Suppressor macrophage treated with lipopolysaccharide for 1 hour (primary cell): ENCODE results near the gene TSPAN5.

ENCODE experiments used
- DNase-seq, 3 donors: peaks; one replicate each; pipeline ENCODE4 v3.0.0-alpha.2; 2020 to 2022

Gene TSPAN5

DNA sequence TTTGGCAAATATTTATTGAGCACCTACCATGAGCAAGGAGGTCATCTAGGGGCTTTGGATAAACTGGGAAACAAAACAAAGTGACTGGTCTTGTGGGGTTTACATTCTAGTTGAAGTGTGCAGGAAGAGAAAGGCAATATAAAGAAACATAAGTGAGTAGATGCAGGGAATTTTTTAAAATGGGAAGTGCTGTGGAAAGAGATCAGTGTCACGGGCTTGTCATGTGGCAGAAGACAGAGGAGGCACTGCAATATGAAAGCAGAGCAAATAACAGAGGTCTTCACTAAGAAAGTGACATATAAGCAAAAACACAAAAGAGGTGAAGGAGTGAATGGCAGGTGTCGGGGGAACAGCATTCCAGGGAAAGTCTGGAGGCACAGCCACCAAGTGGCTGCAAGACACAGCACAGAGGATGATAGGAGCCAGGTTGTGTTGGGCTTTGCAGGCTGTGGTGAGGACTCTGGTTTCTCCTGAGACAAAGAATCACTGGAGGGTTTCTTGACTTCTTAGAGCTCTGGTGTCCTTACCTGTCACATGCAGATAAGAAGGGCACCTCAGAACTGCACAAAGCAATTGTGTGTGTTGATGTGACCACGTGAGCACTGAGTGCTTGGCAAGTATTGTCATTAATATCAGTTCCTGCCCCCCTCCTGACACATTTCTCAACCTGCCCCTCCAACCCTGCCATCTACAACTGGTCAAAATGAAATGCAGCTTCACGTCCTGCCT lies 143.5 kb downstream of the TSPAN5 start:
- DNase-seq = peak; percentile 35 to 56 (median 52)

GRCh38 chr4:98512918-98513317 lies 145.5 kb downstream of the TSPAN5 start:
- no peak for DNase-seq

GRCh38 chr4:98510757-98511517 lies 147.5 kb downstream of the TSPAN5 start:
- peak; percentile 20 to 38 (median 23) for DNase-seq

GRCh38 chr4:98510340-98510739 lies 148.1 kb downstream of the TSPAN5 start:
- no peak for DNase-seq

GRCh38 chr4:98509721-98510120 lies 148.7 kb downstream of the TSPAN5 start:
- DNase-seq = no peak

DNA sequence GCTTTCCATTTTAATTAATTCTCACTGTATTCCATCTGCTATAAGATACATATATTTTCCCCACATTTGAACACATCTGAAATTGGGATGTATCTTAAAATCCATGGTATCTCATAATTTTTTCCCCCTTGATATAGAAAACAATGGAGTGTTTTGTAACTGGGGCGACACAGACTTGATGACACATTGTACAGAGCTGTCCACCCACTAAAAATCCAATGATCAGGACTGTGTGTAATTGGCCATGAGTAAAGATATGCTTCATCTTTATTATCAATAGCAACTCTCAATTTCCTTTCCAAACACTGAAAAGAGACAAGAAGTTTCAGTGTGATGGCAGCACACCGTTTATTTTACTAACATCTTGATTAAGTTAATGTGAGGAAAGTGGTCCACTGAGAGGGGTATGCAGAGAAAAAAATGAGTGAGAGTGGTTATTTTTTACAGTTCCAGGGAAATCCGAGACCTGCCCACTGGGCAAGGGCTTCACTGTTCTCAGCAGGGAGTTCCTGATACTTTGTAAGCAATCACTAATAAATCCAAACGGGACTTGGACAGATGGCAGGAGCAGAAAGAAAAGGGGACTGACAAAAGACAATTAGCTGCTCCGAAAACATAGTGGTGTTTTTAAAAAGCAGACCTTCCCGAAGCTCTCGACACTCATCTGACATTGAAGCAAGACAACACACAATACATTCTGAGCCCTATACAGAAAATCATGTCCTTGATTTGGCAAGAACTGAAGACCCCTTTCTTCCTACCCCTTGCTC lies 149.4 kb downstream of the TSPAN5 start:
- DNase-seq = no peak

DNA sequence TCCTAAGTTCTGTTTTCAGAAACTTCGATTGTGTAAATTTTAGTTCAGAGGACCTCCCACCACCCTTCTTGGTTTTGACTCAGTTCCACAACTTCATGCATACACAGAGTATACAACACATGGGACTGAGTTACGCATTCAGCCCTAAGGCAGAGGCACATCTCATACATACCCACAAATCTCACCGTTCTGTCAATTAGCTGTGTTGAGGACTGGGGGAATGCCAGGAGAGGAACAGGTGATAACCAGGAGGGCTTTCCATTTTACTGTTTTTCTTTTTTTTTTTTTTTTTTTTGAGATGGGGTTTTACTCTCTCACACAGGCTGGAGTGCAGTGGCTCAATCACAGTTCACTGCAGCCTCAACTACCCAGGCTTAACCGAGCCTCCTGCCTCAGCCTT lies 150.2 kb downstream of the TSPAN5 start:
- DNase-seq = no peak

GRCh38 chr4:98507299-98507698 lies 151.1 kb downstream of the TSPAN5 start:
- DNase-seq = no peak

GRCh38 chr4:98506462-98507132 lies 151.8 kb downstream of the TSPAN5 start:
- peak in 1 of 3 donors; percentile 9 for DNase-seq

- no peak for DNase-seq
Observed at GRCh38 chr4:98505992-98506391, 152.4 kb downstream of the TSPAN5 start.

DNA sequence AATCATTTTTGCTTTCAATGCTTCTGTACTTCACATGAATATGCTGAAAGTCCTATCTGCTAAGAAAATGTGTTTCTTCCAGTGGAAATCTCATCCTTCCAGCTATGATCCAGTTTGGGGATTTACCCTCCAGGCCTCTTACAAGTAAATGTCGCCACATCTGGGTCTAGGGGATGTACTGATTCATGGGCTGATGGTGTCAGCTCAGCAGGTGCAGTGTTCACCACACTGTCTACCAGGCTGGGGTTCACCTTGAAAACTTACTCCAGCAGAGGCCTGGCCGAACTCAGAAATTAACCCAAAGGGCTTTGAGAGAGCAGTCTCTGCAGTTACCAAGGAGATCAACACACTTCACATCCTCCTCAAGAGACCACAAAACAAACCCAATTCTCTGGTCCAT lies 154.3 kb downstream of the TSPAN5 start:
- DNase-seq = no peak

DNA sequence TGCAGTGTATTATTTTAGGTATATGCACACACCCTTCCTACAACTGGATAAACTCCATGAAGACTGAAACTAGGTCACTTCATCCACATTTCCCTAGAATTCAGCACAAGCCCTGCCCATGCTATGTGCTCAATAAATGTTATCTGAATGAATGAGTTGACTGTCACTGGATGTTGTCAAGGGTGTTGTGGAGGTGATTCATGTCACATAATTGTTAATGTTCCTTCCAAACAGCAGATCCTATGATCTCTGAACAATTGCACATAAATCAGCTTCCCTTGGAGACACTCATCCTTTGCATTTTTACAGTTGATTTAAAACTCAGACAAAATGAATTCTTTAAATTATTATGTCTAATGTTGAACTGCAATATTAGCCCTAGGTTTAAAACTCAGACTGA lies 154.7 kb downstream of the TSPAN5 start:
- DNase-seq = no peak

- no peak for DNase-seq
Observed at GRCh38 chr4:98502624-98503023, 155.8 kb downstream of the TSPAN5 start.

DNA sequence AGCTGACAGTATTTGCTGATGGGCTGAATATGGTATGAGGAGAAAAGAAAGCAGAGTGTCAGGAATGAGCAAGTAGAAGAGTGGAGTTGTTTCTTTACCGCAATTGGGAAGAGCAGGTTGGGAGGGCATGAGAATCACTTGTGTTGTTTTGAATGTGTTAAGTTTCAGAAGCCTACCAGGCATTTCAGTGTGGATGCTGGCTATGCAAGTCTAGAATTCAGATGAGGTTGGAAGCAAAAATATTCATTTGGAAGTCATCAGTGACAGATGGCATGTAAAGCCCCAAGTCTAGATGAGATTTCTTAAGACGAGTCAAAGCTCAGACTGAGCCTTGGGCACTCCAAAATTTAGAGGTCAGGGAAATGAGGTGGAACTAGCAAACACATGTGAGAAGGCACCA lies 156.4 kb downstream of the TSPAN5 start:
- DNase-seq = no peak

DNA sequence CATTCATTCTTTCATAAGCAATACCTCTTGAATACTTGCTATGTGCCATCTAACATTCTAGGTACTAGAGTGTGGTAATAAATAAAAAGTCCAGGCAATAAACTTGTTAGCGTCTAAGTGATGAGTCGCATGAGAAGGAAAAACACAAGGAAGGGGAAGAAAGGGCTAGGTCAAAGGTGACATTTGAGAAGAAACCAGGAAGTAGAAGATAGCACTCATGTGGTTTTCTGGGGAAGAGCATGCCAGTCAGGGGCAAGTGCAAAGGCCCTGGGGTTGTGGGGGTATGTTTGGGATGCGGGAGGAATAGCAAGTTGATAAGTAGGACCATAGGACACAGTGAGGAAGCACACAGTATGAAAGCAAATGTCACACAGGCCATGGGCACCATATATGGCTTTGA lies 157.0 kb downstream of the TSPAN5 start:
- peak; percentile 8 to 36 (median 29) for DNase-seq

- no peak for DNase-seq
Observed at GRCh38 chr4:98498774-98499173, 159.6 kb downstream of the TSPAN5 start.

DNA sequence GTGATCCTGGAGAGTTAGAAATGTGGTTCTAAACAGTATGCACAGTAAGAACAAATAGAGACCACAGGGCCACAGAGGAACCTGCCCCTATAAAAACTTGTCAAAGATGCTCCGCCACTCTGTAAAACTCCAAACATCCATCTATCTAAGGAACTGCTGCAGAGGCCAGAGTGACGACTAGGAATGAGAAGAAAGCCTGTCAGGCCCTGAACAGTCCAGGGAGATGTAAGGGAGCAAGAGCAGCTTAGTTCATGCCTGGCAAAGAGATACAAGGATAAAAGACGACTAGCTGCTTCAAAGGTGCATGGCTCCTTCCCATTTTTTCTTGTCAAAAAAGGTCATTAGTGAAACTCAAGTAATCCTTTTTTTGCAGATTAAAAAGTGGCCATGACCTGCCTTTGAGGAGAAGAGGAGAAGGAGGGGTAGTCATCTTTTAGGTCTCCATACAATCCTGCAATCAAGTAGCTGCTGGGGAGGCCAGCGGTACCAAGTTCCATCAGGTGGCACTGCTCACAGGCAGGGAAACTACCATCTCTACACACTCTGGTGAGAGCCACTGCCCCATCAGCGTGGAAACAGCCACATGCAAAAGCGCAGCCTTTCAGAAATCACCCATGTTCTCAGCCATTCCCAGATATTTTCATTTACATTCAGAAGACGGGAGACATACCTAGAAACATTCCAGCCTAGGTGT lies 162.1 kb downstream of the TSPAN5 start:
- DNase-seq = no peak

DNA sequence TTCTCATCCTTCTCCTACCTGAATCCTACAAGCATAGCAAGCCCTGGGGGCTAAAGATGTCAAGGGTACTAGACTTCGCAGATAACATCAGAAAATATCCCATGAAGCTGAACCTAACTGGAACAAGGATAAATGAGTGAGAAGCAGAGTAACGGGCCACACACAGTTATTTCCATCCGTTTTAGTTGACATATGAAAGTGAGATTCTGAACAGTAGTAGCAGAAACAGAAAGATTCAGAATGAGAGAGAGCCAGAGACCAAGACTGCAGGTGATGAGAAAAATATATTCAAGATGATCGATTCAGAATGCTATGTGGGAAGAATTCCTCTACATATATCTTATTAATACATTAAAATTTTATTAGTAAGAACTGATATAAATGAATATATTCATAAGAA lies 165.1 kb downstream of the TSPAN5 start:
- DNase-seq = no peak

DNA sequence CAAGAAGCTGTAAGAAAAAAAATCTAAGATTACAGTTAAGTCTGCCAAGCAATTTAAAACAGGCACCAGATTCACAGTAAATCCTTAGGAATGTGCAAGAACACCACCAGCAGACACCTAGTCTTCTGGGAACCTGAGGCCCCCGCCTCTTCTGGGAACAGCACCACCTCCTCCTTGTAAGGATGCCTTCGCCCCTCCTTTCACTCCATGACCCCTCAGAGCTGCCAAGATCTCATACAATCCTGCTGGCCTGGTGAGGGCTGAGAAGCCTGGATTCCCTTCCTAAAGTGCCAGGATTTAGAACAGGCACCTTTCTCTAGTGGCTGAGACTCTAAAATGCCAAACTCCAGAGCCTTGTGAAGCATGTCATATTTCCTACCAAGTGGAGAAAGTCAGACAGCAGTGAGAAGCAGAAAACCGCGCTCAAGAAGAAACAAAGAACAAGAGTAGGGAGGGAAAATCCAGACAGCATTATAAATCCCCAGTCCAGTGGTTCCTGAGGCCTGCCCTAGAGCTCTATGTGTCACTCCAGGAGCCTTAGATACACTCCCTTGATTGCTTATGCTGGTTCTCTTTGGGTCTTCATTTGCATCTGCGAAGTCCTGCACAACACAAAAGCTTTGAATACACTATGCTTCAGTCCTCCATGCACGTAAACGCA lies 166.4 kb downstream of the TSPAN5 start:
- no peak for DNase-seq

GRCh38 chr4:98490251-98490650 lies 168.2 kb downstream of the TSPAN5 start:
- DNase-seq = no peak

DNA sequence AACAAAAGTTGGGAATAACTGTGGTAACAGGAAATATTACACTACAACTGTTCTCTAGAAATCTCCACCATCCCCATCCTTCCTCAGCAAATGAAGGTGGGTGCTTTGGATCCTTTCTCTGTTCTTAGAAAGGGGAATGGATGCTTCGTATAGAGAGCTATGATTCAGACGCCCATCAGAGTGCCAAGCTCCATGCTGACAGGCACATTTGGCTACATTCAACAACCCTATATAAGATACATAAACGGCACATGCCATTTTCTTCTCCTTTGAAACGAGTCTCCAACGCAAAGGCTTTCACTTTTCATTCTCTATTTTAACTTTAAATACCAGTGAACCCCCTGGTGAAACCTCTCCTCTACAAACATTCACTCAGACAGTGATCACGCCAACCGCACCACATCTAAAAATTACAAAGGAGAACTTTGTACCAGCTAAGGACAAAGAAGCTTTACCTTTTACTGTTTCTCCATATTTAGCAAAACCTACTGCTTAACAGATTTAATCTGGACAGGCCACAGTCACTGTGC lies 172.5 kb downstream of the TSPAN5 start:
- DNase-seq = no peak

GRCh38 chr4:98484031-98484430 lies 174.4 kb downstream of the TSPAN5 start:
- no peak for DNase-seq
